ENCODE measurements around the gene MAPRE3.

DNA sequence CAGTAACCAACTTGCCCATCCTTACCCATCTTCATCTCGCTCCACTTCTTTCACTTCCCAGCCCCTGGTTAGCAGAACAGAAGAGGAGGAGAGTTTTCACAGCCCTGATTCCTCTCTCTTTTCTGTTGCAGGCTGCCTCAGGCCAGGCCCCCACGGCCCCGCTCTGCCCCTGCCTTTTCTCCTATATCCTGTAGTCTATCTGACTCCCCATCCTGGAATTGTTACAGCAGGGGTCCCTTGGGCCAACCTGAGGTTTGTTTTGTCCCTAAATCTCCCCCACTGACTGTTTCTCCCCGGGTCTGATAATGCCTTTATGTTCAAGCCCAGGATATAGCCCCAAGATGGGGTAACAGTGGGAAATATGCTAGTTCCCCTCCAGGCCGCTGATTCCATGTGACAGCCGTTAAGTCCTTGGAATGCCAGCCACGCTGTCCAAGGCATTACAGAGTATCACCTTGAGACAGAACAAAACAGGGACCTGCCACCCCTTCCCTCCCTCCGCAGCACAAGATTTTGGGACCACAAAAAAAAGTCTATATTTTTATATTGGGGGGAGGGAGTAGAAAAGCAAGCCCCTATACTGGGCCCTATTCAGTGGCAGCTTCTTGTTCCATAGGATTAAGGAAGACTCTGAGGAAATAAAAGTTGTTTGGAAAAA is 99.7 kb downstream of the MAPRE3 start:
- TF ChIP-seq, protein P1, sequence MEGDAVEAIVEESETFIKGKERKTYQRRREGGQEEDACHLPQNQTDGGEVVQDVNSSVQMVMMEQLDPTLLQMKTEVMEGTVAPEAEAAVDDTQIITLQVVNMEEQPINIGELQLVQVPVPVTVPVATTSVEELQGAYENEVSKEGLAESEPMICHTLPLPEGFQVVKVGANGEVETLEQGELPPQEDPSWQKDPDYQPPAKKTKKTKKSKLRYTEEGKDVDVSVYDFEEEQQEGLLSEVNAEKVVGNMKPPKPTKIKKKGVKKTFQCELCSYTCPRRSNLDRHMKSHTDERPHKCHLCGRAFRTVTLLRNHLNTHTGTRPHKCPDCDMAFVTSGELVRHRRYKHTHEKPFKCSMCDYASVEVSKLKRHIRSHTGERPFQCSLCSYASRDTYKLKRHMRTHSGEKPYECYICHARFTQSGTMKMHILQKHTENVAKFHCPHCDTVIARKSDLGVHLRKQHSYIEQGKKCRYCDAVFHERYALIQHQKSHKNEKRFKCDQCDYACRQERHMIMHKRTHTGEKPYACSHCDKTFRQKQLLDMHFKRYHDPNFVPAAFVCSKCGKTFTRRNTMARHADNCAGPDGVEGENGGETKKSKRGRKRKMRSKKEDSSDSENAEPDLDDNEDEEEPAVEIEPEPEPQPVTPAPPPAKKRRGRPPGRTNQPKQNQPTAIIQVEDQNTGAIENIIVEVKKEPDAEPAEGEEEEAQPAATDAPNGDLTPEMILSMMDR (IDR thresholded peaks at IDR 0.05; ENCODE audit: low read depth, low read length): no peak
- no peak for TF ChIP-seq EZH2phosphoT487 (IDR thresholded peaks at IDR 0.05; ENCODE audit: low read depth)
